Neural progenitor cell (in vitro differentiated cells): Measurements from ENCODE around the gene RAB24.

Experiments used
- CTCF ChIP-seq: fragments of 200-600 bp; sonication (generic); IDR thresholded peaks from 2 replicates; pipeline ENCODE4 v1.5.1; 2017; ENCODE audit warnings: antibody characterized with exemption, mild to moderate bottlenecking
- EZH2 ChIP-seq: fragments of 200-600 bp; sonication (generic); IDR thresholded peaks from 2 replicates; pipeline ENCODE4 v1.6.1; 2017; ENCODE audit warnings: antibody characterized with exemption, mild to moderate bottlenecking, moderate library complexity

GRCh38 chr5:177328545-177329231 lies 25.2 kb upstream of the RAB24 start:
- TF ChIP-seq CTCF (no peak), EZH2 (no peak)
